H1 (cell line): Measurements from ENCODE around the gene TMPRSS9. TPM values are rescaled to one million over a fixed set of nuclear protein-coding genes. Genes with fewer than 3 reads are reported as not detected.

Experiments
- CTCF ChIA-PET: fragments of 300-600 bp; sonication (Branson Sonifier 250); formaldehyde crosslinking; loops from one replicate; lab custom pipeline; 2021; ENCODE audit not compliant: partially characterized antibody; lab: Charles Lee
- POLR2A ChIA-PET: fragments of 300-600 bp; sonication (Branson Sonifier 250); formaldehyde crosslinking; loops from one replicate; lab custom pipeline; 2021; ENCODE audit warnings: inconsistent platforms; ENCODE audit not compliant: partially characterized antibody; lab: Charles Lee
- DNase-seq, 2 experiments: peaks; one replicate each; pipeline versions ENCODE4 v3.0.0 to v3.0.0-alpha.2; 2010 to 2022; ENCODE audit warnings: low spot score in 2 of 2, low read depth in 1 of 2, mixed read lengths in 1 of 2
- FAIRE-seq: peaks from 2 replicates; lab custom pipeline; 2011; peaks lifted over from hg19 to GRCh38; lab: Jason Lieb, UNC
- H2AFZ ChIP-seq: 2 replicates; pipeline ENCODE4 v1.8.1; 2012; ENCODE audit warnings: low read length, inconsistent platforms
- H2AK5ac ChIP-seq: 2 replicates; pipeline ENCODE4 v1.6.1; 2013; ENCODE audit warnings: low read depth, low read length
- H2BK120ac ChIP-seq: replicated peaks from 2 replicates; pipeline ENCODE3; 2013; ENCODE audit warnings: low read depth, low read length, inconsistent platforms
- H2BK12ac ChIP-seq: 2 replicates; pipeline ENCODE4 v1.6.1; 2013; ENCODE audit warnings: low read depth, low read length
- H2BK15ac ChIP-seq: 2 replicates; pipeline ENCODE4 v1.6.1; 2013; ENCODE audit warnings: low read length
- H2BK20ac ChIP-seq: 2 replicates; pipeline ENCODE4 v1.6.1; 2013; ENCODE audit warnings: low read length
- H2BK5ac ChIP-seq: 2 replicates; pipeline ENCODE4 v1.6.1; 2013; ENCODE audit warnings: low read depth, low read length
- H3K14ac ChIP-seq: 2 replicates; pipeline ENCODE4 v1.6.1; 2013; ENCODE audit warnings: inconsistent platforms; ENCODE audit not compliant: insufficient read length
- H3K18ac ChIP-seq: 2 replicates; pipeline ENCODE4 v1.6.1; 2013; ENCODE audit warnings: low read length; ENCODE audit errors: extremely low read depth
- H3K23ac ChIP-seq: 2 replicates; pipeline ENCODE4 v1.6.1; 2013; ENCODE audit warnings: inconsistent platforms; ENCODE audit not compliant: insufficient read length
- H3K23me2 ChIP-seq: 2 replicates; pipeline ENCODE4 v1.6.1; 2013; ENCODE audit warnings: low read depth, low read length
- H3K27ac ChIP-seq: 2 replicates; pipeline ENCODE4 v1.6.1; 2011; ENCODE audit warnings: low read depth, low read length, inconsistent platforms
- H3K27me3 ChIP-seq, 4 experiments: replicated peaks in 1 of 4; 1 replicate in 1 of 4; 2 replicates in 3 of 4; pipeline versions ENCODE4 v1.6.1 to v1.8.1; 2011 to 2013; ENCODE audit warnings: low read length in 3 of 4, mild to moderate bottlenecking in 3 of 4, inconsistent platforms in 2 of 4, mixed read lengths in 2 of 4, moderate library complexity in 1 of 4; ENCODE audit not compliant: control insufficient read depth in 3 of 4, insufficient read depth in 3 of 4; ENCODE audit errors: extremely low read depth in 1 of 4
- H3K36me3 ChIP-seq, 4 experiments: 2 replicates each; pipeline versions ENCODE4 v1.6.1 to v1.8.1; 2011 to 2013; ENCODE audit warnings: mild to moderate bottlenecking in 4 of 4, low read length in 3 of 4, moderate library complexity in 2 of 4, control low read depth in 1 of 4, inconsistent platforms in 1 of 4; ENCODE audit not compliant: insufficient read depth in 4 of 4, control insufficient read depth in 2 of 4
- H3K4ac ChIP-seq: replicated peaks from 2 replicates; pipeline ENCODE3; 2013; ENCODE audit warnings: low read length, low read depth, mixed read lengths, inconsistent platforms; ENCODE audit not compliant: insufficient read length
- H3K4me1 ChIP-seq, 4 experiments: replicated peaks in 1 of 4; 1 replicate in 1 of 4; 2 replicates in 3 of 4; pipeline versions ENCODE4 v1.6.1 to v1.8.1; 2011 to 2013; ENCODE audit warnings: low read length in 3 of 4, inconsistent platforms in 2 of 4, mixed read lengths in 1 of 4; ENCODE audit not compliant: insufficient read depth in 4 of 4, control insufficient read depth in 3 of 4
- H3K4me2 ChIP-seq, 2 experiments: 2 replicates each; pipeline versions ENCODE4 v1.6.1 to v1.8.1; 2011 to 2013; ENCODE audit warnings: low read depth in 2 of 2, low read length in 2 of 2, control low read depth in 1 of 2, inconsistent platforms in 1 of 2, mild to moderate bottlenecking in 1 of 2; ENCODE audit not compliant: insufficient read depth in 1 of 2
- H3K4me3 ChIP-seq, 4 experiments: fragments of 200-600, 300-600 bp in 1 of 4; sonication (generic), shearing (Covaris generic), sonication (Bioruptor Twin) in 1 of 4; 2 replicates each; pipeline versions ENCODE4 v1.5.1 to v1.8.1; 2011 to 2016; ENCODE audit warnings: low read length in 4 of 4, low read depth in 3 of 4, control low read depth in 2 of 4, inconsistent platforms in 2 of 4, mild to moderate bottlenecking in 2 of 4, mixed read lengths in 1 of 4, moderate library complexity in 1 of 4; ENCODE audit not compliant: insufficient read depth in 2 of 4; ENCODE audit errors: extremely low read depth in 1 of 4
- H3K56ac ChIP-seq: replicated peaks from 2 replicates; pipeline ENCODE3; 2013; ENCODE audit warnings: low read depth, mild to moderate bottlenecking, mixed read lengths, low read length, inconsistent platforms; ENCODE audit not compliant: insufficient read length
- H3K79me1 ChIP-seq: 2 replicates; pipeline ENCODE4 v1.6.1; 2013; ENCODE audit warnings: low read depth, low read length, control low read depth
- H3K79me2 ChIP-seq, 2 experiments: 2 replicates each; pipeline versions ENCODE4 v1.6.1 to v1.8.1; 2012 to 2013; ENCODE audit warnings: low read length in 2 of 2, mild to moderate bottlenecking in 2 of 2, inconsistent platforms in 1 of 2; ENCODE audit not compliant: insufficient read depth in 2 of 2, control insufficient read depth in 1 of 2
- H3K9ac ChIP-seq, 4 experiments: replicated peaks in 1 of 4; 1 replicate in 1 of 4; 2 replicates in 3 of 4; pipeline versions ENCODE4 v1.6.1 to v1.8.1; 2011 to 2013; ENCODE audit warnings: low read depth in 3 of 4, low read length in 3 of 4, control low read depth in 2 of 4, mild to moderate bottlenecking in 2 of 4, moderate library complexity in 2 of 4, inconsistent platforms in 1 of 4; ENCODE audit errors: extremely low read depth in 1 of 4
- H3K9me3 ChIP-seq, 2 experiments: 2 replicates each; pipeline versions ENCODE4 v1.6.1 to v1.8.1; 2012 to 2013; ENCODE audit warnings: mild to moderate bottlenecking in 2 of 2, moderate library complexity in 2 of 2, control low read depth in 1 of 2, inconsistent platforms in 1 of 2, low read depth in 1 of 2, low read length in 1 of 2, mixed read lengths in 1 of 2; ENCODE audit not compliant: insufficient read depth in 2 of 2
- H4K20me1 ChIP-seq, 2 experiments: replicated peaks in 1 of 2; 2 replicates each; pipeline versions ENCODE3 to v1.8.1; 2011 to 2013; ENCODE audit warnings: inconsistent platforms in 2 of 2, low read length in 2 of 2, mild to moderate bottlenecking in 1 of 2; ENCODE audit not compliant: insufficient read depth in 2 of 2, control insufficient read depth in 1 of 2
- H4K5ac ChIP-seq: 2 replicates; pipeline ENCODE4 v1.6.1; 2013; ENCODE audit warnings: low read length, low read depth, mixed read lengths, inconsistent platforms; ENCODE audit not compliant: insufficient read length
- H4K8ac ChIP-seq: 2 replicates; pipeline ENCODE4 v1.8.0; 2013; ENCODE audit warnings: mild to moderate bottlenecking, moderate library complexity, low read length, inconsistent platforms; ENCODE audit not compliant: insufficient read depth; ENCODE audit errors: extremely low read depth
- H4K91ac ChIP-seq: replicated peaks from 2 replicates; pipeline ENCODE3; 2013; ENCODE audit warnings: low read length, mixed read lengths, inconsistent platforms; ENCODE audit not compliant: insufficient read length
- EP300 ChIP-seq, 2 experiments: IDR thresholded peaks; 1 replicate in 1 of 2; 2 replicates in 1 of 2; pipeline ENCODE4 v1.6.1; 2011 to 2012; ENCODE audit warnings: low read depth in 2 of 2, low read length in 2 of 2, mild to moderate bottlenecking in 2 of 2, borderline replicate concordance in 1 of 2, inconsistent platforms in 1 of 2, moderate library complexity in 1 of 2
- WGBS, 2 experiments: shearing (Covaris generic) in 1 of 2; methylation state at CpG; one replicate each; pipeline versions ENCODE4 v1.1.6 to v1.1.7; 2013 to 2015; ENCODE audit warnings: low lambda C conversion rate in 2 of 2, mixed read lengths in 2 of 2, inconsistent platforms in 1 of 2, low coverage in 1 of 2, missing lambda C conversion rate in 1 of 2; ENCODE audit not compliant: insufficient replicate concordance in 2 of 2, insufficient coverage in 1 of 2, insufficient read length in 1 of 2; ENCODE audit errors: extremely low coverage in 1 of 2, missing lambda C conversion rate in 1 of 2; 5-methylcytosine and 5-hydroxymethylcytosine counted together
- polyA plus RNA-seq, 7 experiments: library from polyadenylated mRNA; depleted of rRNA in 3 of 7; stranded (reverse) in 5 of 7; unstranded in 2 of 7; fragments of >200 nt in 5 of 7; fragments of 200-250 nt in 2 of 7; gene quantifications; 1 replicate in 5 of 7; 2 replicates in 1 of 7; 4 replicates in 1 of 7; pipeline versions ENCODE4 v1.2.1 to v1.2.3, GENCODE V29; 2011 to 2013; ENCODE audit warnings: missing spikeins in 2 of 7, mixed read lengths in 2 of 7
- total RNA-seq: library from RNA; stranded (reverse); fragmentation: NEBNext Ultra II Directional; extraction: Animal tissue kit (Norgen Biotek cat#: 25700); gene quantifications from 2 replicates; pipeline ENCODE4 v1.2.1, GENCODE V29; 2021

Gene TMPRSS9
- total and polyA plus RNA-seq, 2 of the 8 experiments (the other 6 are each of a cell fraction or from before 2014, with no cell fraction given), result 0.15 to 0.19 TPM

- Histone ChIP-seq H4K91ac (no peak overlapping the region), H3K4me3 (no peak overlapping the region), H3K4me2 (no peak overlapping the region), H3K36me3 (peaks cover 14 to 53% (median 36%) of the 10 kb centered on the region in 4 experiments), H3K23ac (no peak overlapping the region), H3K14ac (no peak overlapping the region), H3K79me2 (peaks cover 0 to 29% of the 10 kb centered on the region in 2 experiments; a peak in 1 of 4 replicates), H3K9me3 (no peaks in the 10 kb centered on the region), H2BK12ac (no peak overlapping the region), H4K5ac (no peak overlapping the region), H3K79me1 (peaks cover 13% of the 10 kb centered on the region), H3K4me1 (peaks cover 0 to under 1% (median 0%) of the 10 kb centered on the region in 4 experiments; a peak in 1 of 7 replicates), H4K8ac (no peak overlapping the region), H2BK5ac (no peak overlapping the region; the same call in 1 of the 2 replicates), H3K23me2 (peaks cover 4% of the 10 kb centered on the region; the same call in 1 of the 2 replicates), H2BK20ac (no peak overlapping the region), H3K56ac (no peak overlapping the region), H2AK5ac (no peak overlapping the region), H2BK15ac (no peak overlapping the region), H3K18ac (no peak overlapping the region), H4K20me1 (peaks cover 19 to 29% of the 10 kb centered on the region in 2 experiments), H2BK120ac (no peak overlapping the region), H3K9ac (no peak overlapping the region), H2AFZ (no peak overlapping the region), H3K27me3 (no peaks in the 10 kb centered on the region), H3K4ac (no peak overlapping the region), H3K27ac (no peak overlapping the region)
- FAIRE-seq (no peak), DNase-seq (no peak)
- WGBS, 2 experiments, result 91% methylated on average over 25 of the region's 26 CpGs; no CpG with 5 or more reads in 1 of the 2 experiments
- ChIA-PET POLR2A (interaction anchor here (0.9 to 9.5 kb wide), 4 partner anchors 10 to 35 kb away, joined by 3 to 84 read pairs (median 3); partner anchors contain the start of genes GADD45B and TIMM13), CTCF (interaction anchor here (0.9 to 1.9 kb wide), 4 partner anchors 13 to 179 kb away, joined by 3 to 6 read pairs (median 4); no protein-coding TSS in a partner anchor)
- no peak for TF ChIP-seq EP300 (IDR thresholded peaks at IDR 0.05; ENCODE audit: borderline replicate concordance in 1 of 2, low read depth in 2 of 2, low read length in 2 of 2)
Measured at GRCh38 chr19:2441096-2441752, 81.2 kb downstream of the TMPRSS9 start.
